H1 (cell line): Measurements from ENCODE around the gene CTSC.

Experiments
- BCL11A ChIP-seq, 2 experiments: IDR thresholded peaks; one replicate each; pipeline ENCODE4 v1.6.1; 2011; ENCODE audit warnings: low read depth in 2 of 2, low read length in 2 of 2, mild to moderate bottlenecking in 2 of 2
- CTCF ChIP-seq, 3 experiments: IDR thresholded peaks; 1 replicate in 2 of 3; 2 replicates in 1 of 3; pipeline versions ENCODE4 v1.5.1 to v1.6.1; 2011; ENCODE audit warnings: low read length in 3 of 3, mild to moderate bottlenecking in 3 of 3, inconsistent platforms in 2 of 3, low read depth in 1 of 3, moderate library complexity in 1 of 3; ENCODE audit not compliant: insufficient read depth in 1 of 3; ENCODE audit errors: control extremely low read depth in 1 of 3
- E2F6 ChIP-seq: IDR thresholded peaks from 2 replicates; pipeline ENCODE4 v1.6.1; 2012; ENCODE audit warnings: inconsistent platforms
- EP300 ChIP-seq, 2 experiments: IDR thresholded peaks; 1 replicate in 1 of 2; 2 replicates in 1 of 2; pipeline ENCODE4 v1.6.1; 2011 to 2012; ENCODE audit warnings: low read depth in 2 of 2, low read length in 2 of 2, mild to moderate bottlenecking in 2 of 2, borderline replicate concordance in 1 of 2, inconsistent platforms in 1 of 2, moderate library complexity in 1 of 2
- POLR2A ChIP-seq, 2 experiments: IDR thresholded peaks; 1 replicate in 1 of 2; 2 replicates in 1 of 2; pipeline ENCODE4 v1.6.1; 2011; ENCODE audit warnings: low read depth in 2 of 2, low read length in 2 of 2, mild to moderate bottlenecking in 2 of 2; ENCODE audit errors: control extremely low read depth in 1 of 2
- POLR2AphosphoS5 ChIP-seq: IDR thresholded peaks from 2 replicates; pipeline ENCODE4 v1.6.1; 2011; ENCODE audit warnings: low read depth, low read length
- RFX5 ChIP-seq: IDR thresholded peaks from 2 replicates; pipeline ENCODE4 v1.6.1; 2011; ENCODE audit warnings: low read depth, low read length, improper control_type of control experiment, borderline replicate concordance
- TAF1 ChIP-seq: IDR thresholded peaks from 2 replicates; pipeline ENCODE4 v1.6.1; 2011; ENCODE audit warnings: mild to moderate bottlenecking, low read depth, low read length

GRCh38 chr11:88344869-88345268, 7.3 kb upstream of the CTSC start:
- TF ChIP-seq E2F6 (no peak), EP300 (IDR thresholded peaks at IDR 0.05; ENCODE audit: borderline replicate concordance in 1 of 2, low read depth in 2 of 2, low read length in 2 of 2) (no peak), CTCF (IDR thresholded peaks at IDR 0.05; ENCODE audit: control extremely low read depth in 1 of 3, insufficient read depth in 1 of 3, low read depth in 1 of 3, low read length in 3 of 3) (no peak), POLR2A (IDR thresholded peaks at IDR 0.05; ENCODE audit: control extremely low read depth in 1 of 2, low read depth in 2 of 2, low read length in 2 of 2) (no peak), POLR2AphosphoS5 (no peak), TAF1 (no peak), BCL11A (IDR thresholded peaks at IDR 0.05; ENCODE audit: low read depth in 2 of 2, low read length in 2 of 2) (no peak), RFX5 (no peak)
